HUDEP-2 (cell line): ENCODE results near the gene SRM.
A peak's percentile ranks its signal among the peaks of the same experiment; 100 is the strongest.
"Not testable (repeated sequence)": the region's sequence is repeated elsewhere in the genome, so short reads cannot be mapped to it uniquely, and the experiment has no call there.

Experiments
- DNase-seq, 76 experiments: peaks; one replicate each; lab custom pipeline; 2025; ENCODE audit not compliant: unreplicated experiment in 76 of 76; lab: John Stamatoyannopoulos, UW

The SRM gene

GRCh38 chr1:11024154-11024873 lies 35.5 kb downstream of the SRM start:
- no peak for DNase-seq

- no peak for DNase-seq
These were observed 36.6 kb downstream of the SRM start for GRCh38 chr1:11023201-11023600.

GRCh38 chr1:11019971-11020370 lies 39.8 kb downstream of the SRM start:
- DNase-seq = no peak

- not testable (repeated sequence) for DNase-seq
These were observed 40.5 kb downstream of the SRM start for GRCh38 chr1:11019358-11019757.

GRCh38 chr1:11013160-11013531 lies 46.7 kb downstream of the SRM start:
- DNase-seq = peak in 1 of 76 experiments; percentile 45

- DNase-seq = peak in 75 of 76 experiments; percentile 26 to 98 (median 83)
These were observed 47.3 kb downstream of the SRM start, which contains the start of gene TARDBP for GRCh38 chr1:11012260-11013159. Gene TARDBP (plus strand): TSS chr1:11012654. CDS start chr1:11013728, 1,074 bp downstream.
